HCT116 (cell line): ENCODE measurements around the gene LTBP1.

Experiments
- CEBPB ChIP-seq: IDR thresholded peaks from 2 replicates; pipeline ENCODE4 v1.6.1; 2012; ENCODE audit warnings: low read depth
- EGR1 ChIP-seq: IDR thresholded peaks from 2 replicates; pipeline ENCODE4 v1.6.1; 2012; ENCODE audit warnings: low read depth
- EZH2 ChIP-seq: fragments of 200-600 bp; sonication (generic); IDR thresholded peaks from 2 replicates; pipeline ENCODE4 v1.6.1; 2017; ENCODE audit warnings: antibody characterized with exemption, mixed run types
- EZH2phosphoT487 ChIP-seq: fragments of 200-600 bp; IDR thresholded peaks from 2 replicates; pipeline ENCODE4 v1.6.1; 2018; ENCODE audit warnings: antibody characterized with exemption, borderline replicate concordance
- JUND ChIP-seq: IDR thresholded peaks from 2 replicates; pipeline ENCODE4 v1.6.1; 2012
- POLR2AphosphoS5 ChIP-seq: IDR thresholded peaks from 2 replicates; pipeline ENCODE4 v1.6.1; 2011; ENCODE audit warnings: mild to moderate bottlenecking, low read depth, low read length, moderate library complexity
- TCF7L2 ChIP-seq: IDR thresholded peaks from 2 replicates; pipeline ENCODE4 v1.7.0; 2011; ENCODE audit warnings: borderline replicate concordance, inconsistent platforms; ENCODE audit not compliant: insufficient read depth, insufficient read length; ENCODE audit errors: extremely low read depth
- TF ChIP-seq, protein P1 (sequence below), 3 experiments: fragments of 200-600 bp in 1 of 3; sonication (generic) in 1 of 3; IDR thresholded peaks in 2 of 3; conservative IDR thresholded peaks in 1 of 3; 2 replicates each; pipeline ENCODE4 v1.5.1; 2012 to 2017; ENCODE audit warnings: low read depth in 2 of 3, low read length in 2 of 3, antibody characterized with exemption in 1 of 3, borderline replicate concordance in 1 of 3, control low read depth in 1 of 3, mild to moderate bottlenecking in 1 of 3, mixed read lengths in 1 of 3, mixed run types in 1 of 3, moderate library complexity in 1 of 3; ENCODE audit not compliant: insufficient read depth in 1 of 3
- TF ChIP-seq, protein P2 (sequence below): IDR thresholded peaks from 2 replicates; pipeline ENCODE4 v1.6.1; 2011; ENCODE audit warnings: mild to moderate bottlenecking, low read length, moderate library complexity; ENCODE audit not compliant: insufficient replicate concordance; ENCODE audit errors: extremely low read depth
- TF ChIP-seq, protein P3 (sequence below): IDR thresholded peaks from 2 replicates; pipeline ENCODE4 v1.6.1; 2012; ENCODE audit warnings: low read depth

DNA sequence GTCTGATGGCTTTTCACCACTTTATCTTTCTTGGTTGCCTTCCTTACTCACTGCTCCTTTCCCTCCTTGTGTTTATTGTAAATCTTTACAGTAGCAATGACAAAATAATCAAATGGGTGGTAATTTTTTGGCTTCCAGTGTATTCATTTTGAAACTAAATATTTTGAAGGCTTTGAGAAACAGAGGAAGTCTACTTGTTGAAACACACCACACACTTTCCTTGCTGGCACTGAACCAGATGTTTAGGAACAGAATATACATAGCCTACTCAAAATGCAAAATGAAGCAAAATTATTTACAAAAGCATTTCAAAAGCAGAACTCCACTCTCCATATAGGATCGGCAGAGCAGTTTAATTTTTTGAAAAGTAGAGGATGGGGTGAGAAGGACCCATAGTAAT lies 189.8 kb downstream of the LTBP1 start:
- TF ChIP-seq, protein P1, sequence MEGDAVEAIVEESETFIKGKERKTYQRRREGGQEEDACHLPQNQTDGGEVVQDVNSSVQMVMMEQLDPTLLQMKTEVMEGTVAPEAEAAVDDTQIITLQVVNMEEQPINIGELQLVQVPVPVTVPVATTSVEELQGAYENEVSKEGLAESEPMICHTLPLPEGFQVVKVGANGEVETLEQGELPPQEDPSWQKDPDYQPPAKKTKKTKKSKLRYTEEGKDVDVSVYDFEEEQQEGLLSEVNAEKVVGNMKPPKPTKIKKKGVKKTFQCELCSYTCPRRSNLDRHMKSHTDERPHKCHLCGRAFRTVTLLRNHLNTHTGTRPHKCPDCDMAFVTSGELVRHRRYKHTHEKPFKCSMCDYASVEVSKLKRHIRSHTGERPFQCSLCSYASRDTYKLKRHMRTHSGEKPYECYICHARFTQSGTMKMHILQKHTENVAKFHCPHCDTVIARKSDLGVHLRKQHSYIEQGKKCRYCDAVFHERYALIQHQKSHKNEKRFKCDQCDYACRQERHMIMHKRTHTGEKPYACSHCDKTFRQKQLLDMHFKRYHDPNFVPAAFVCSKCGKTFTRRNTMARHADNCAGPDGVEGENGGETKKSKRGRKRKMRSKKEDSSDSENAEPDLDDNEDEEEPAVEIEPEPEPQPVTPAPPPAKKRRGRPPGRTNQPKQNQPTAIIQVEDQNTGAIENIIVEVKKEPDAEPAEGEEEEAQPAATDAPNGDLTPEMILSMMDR (IDR thresholded peaks at IDR 0.05 in 2 of 3, conservative IDR thresholded peaks at IDR 0.05 in 1 of 3; ENCODE audit: borderline replicate concordance in 1 of 3, insufficient read depth in 1 of 3, low read depth in 2 of 3, low read length in 2 of 3): no peak
- TF ChIP-seq POLR2AphosphoS5: no peak
- no peak for TF ChIP-seq TCF7L2
- TF ChIP-seq, protein P2, sequence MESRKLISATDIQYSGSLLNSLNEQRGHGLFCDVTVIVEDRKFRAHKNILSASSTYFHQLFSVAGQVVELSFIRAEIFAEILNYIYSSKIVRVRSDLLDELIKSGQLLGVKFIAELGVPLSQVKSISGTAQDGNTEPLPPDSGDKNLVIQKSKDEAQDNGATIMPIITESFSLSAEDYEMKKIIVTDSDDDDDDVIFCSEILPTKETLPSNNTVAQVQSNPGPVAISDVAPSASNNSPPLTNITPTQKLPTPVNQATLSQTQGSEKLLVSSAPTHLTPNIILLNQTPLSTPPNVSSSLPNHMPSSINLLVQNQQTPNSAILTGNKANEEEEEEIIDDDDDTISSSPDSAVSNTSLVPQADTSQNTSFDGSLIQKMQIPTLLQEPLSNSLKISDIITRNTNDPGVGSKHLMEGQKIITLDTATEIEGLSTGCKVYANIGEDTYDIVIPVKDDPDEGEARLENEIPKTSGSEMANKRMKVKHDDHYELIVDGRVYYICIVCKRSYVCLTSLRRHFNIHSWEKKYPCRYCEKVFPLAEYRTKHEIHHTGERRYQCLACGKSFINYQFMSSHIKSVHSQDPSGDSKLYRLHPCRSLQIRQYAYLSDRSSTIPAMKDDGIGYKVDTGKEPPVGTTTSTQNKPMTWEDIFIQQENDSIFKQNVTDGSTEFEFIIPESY: no peak
- TF ChIP-seq EGR1: no peak
- no peak for TF ChIP-seq EZH2
- TF ChIP-seq CEBPB: no peak
- no peak for TF ChIP-seq JUND
- TF ChIP-seq, protein P3, sequence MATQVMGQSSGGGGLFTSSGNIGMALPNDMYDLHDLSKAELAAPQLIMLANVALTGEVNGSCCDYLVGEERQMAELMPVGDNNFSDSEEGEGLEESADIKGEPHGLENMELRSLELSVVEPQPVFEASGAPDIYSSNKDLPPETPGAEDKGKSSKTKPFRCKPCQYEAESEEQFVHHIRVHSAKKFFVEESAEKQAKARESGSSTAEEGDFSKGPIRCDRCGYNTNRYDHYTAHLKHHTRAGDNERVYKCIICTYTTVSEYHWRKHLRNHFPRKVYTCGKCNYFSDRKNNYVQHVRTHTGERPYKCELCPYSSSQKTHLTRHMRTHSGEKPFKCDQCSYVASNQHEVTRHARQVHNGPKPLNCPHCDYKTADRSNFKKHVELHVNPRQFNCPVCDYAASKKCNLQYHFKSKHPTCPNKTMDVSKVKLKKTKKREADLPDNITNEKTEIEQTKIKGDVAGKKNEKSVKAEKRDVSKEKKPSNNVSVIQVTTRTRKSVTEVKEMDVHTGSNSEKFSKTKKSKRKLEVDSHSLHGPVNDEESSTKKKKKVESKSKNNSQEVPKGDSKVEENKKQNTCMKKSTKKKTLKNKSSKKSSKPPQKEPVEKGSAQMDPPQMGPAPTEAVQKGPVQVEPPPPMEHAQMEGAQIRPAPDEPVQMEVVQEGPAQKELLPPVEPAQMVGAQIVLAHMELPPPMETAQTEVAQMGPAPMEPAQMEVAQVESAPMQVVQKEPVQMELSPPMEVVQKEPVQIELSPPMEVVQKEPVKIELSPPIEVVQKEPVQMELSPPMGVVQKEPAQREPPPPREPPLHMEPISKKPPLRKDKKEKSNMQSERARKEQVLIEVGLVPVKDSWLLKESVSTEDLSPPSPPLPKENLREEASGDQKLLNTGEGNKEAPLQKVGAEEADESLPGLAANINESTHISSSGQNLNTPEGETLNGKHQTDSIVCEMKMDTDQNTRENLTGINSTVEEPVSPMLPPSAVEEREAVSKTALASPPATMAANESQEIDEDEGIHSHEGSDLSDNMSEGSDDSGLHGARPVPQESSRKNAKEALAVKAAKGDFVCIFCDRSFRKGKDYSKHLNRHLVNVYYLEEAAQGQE: no peak
- TF ChIP-seq EZH2phosphoT487: no peak
